Measurements from ENCODE around the gene WTAP. TPM values are rescaled to one million over a fixed set of nuclear protein-coding genes. Genes with fewer than 3 reads are reported as not detected.
"Not testable (repeated sequence)": the region's sequence is repeated elsewhere in the genome, so short reads cannot be mapped to it uniquely, and the experiment has no call there.

Gene WTAP
- total RNA-seq, 1 donor from 2014 or later = 126 TPM

GRCh38 chr6:159700970-159701369 lies 26.3 kb upstream of the WTAP start:
- no peak for TF ChIP-seq CTCF (conservative IDR thresholded peaks at IDR 0.05)
- Mint-ChIP-seq H3K27ac (ENCODE audit: unreplicated experiment) (no peak overlapping the region), H3K27me3 (ENCODE audit: low read depth) (no peaks in the 10 kb centered on the region), H3K4me1 (peaks cover 3% of the 10 kb centered on the region), H3K4me3 (no peak overlapping the region), H3K36me3 (ENCODE audit: low read depth) (peaks cover 21% of the 10 kb centered on the region), H3K9me3 (peaks cover 2% of the 10 kb centered on the region)
- DNase-seq (ENCODE audit: low read depth, low spot score) = no peak

- Mint-ChIP-seq H3K9me3 (peaks cover 2% of the 10 kb centered on the region), H3K4me3 (no peak overlapping the region), H3K27me3 (ENCODE audit: low read depth) (no peaks in the 10 kb centered on the region), H3K27ac (ENCODE audit: unreplicated experiment) (no peak overlapping the region), H3K36me3 (ENCODE audit: low read depth) (peaks cover 21% of the 10 kb centered on the region), H3K4me1 (peaks cover 3% of the 10 kb centered on the region)
- no peak for TF ChIP-seq CTCF (conservative IDR thresholded peaks at IDR 0.05)
- no peak for DNase-seq (ENCODE audit: low read depth, low spot score)
Measured at GRCh38 chr6:159701413-159701999, 25.8 kb upstream of the WTAP start.

GRCh38 chr6:159710603-159711002 lies 16.7 kb upstream of the WTAP start:
- not testable (repeated sequence) for H3K27me3 Mint-ChIP-seq (ENCODE audit: low read depth); H3K4me3 Mint-ChIP-seq; DNase-seq (ENCODE audit: low read depth, low spot score); H3K4me1 Mint-ChIP-seq; H3K9me3 Mint-ChIP-seq; H3K27ac Mint-ChIP-seq (ENCODE audit: unreplicated experiment)
- peaks cover 11% of the 10 kb centered on the region for H3K36me3 Mint-ChIP-seq (ENCODE audit: low read depth)

- not testable (repeated sequence) for H3K36me3 Mint-ChIP-seq (ENCODE audit: low read depth); H3K4me1 Mint-ChIP-seq; DNase-seq (ENCODE audit: low read depth, low spot score); H3K9me3 Mint-ChIP-seq; H3K27me3 Mint-ChIP-seq (ENCODE audit: low read depth); H3K27ac Mint-ChIP-seq (ENCODE audit: unreplicated experiment); H3K4me3 Mint-ChIP-seq
Measured at GRCh38 chr6:159712389-159712788, 14.9 kb upstream of the WTAP start.

- TF ChIP-seq CTCF (conservative IDR thresholded peaks at IDR 0.05) = no peak
- no peak for DNase-seq (ENCODE audit: low read depth, low spot score)
- H3K36me3 Mint-ChIP-seq (ENCODE audit: low read depth) = peaks cover 3% of the 10 kb centered on the region
- H3K27ac Mint-ChIP-seq (ENCODE audit: unreplicated experiment) = no peak overlapping the region
- H3K9me3 Mint-ChIP-seq = peaks cover 3% of the 10 kb centered on the region
- no peaks in the 10 kb centered on the region for H3K27me3 Mint-ChIP-seq (ENCODE audit: low read depth)
- peaks cover 4% of the 10 kb centered on the region for H3K4me1 Mint-ChIP-seq
- H3K4me3 Mint-ChIP-seq = no peak overlapping the region
Measured at GRCh38 chr6:159713984-159714383, 13.3 kb upstream of the WTAP start.

GRCh38 chr6:159714404-159714803 lies 12.9 kb upstream of the WTAP start:
- TF ChIP-seq CTCF (conservative IDR thresholded peaks at IDR 0.05) = no peak

More at GRCh38 chr6:159714404-159714803, 12.9 kb upstream of the WTAP start:
- no peak for DNase-seq (ENCODE audit: low read depth, low spot score)
- peaks cover 4% of the 10 kb centered on the region for H3K4me1 Mint-ChIP-seq
- H3K4me3 Mint-ChIP-seq = no peak overlapping the region
- peaks cover 1% of the 10 kb centered on the region for H3K36me3 Mint-ChIP-seq (ENCODE audit: low read depth)
- H3K9me3 Mint-ChIP-seq = peaks cover under 1% of the 10 kb centered on the region
- H3K27ac Mint-ChIP-seq (ENCODE audit: unreplicated experiment) = no peak overlapping the region
- no peaks in the 10 kb centered on the region for H3K27me3 Mint-ChIP-seq (ENCODE audit: low read depth)

Data from neural crest cell (in vitro differentiated cells).